WTC11 (cell line): ENCODE measurements around the gene ZCCHC8. TPM values are rescaled to one million over a fixed set of nuclear protein-coding genes. Genes with fewer than 3 reads are reported as not detected.

Experiments used
- ATAC-seq: fragments of 200-7000 bp; cut with Tn5 transposase; 2 replicates; pipeline ENCODE4 v1.10.0; 2021; ENCODE audit warnings: mild to moderate bottlenecking, moderate library complexity
- CTCF ChIA-PET: fragments of 300-600 bp; sonication (Branson Sonifier 250); formaldehyde crosslinking; loops from one replicate; lab custom pipeline; 2021; ENCODE audit warnings: antibody characterized with exemption; lab: Charles Lee
- POLR2A ChIA-PET: fragments of 350-600 bp; sonication (Branson Sonifier 250); formaldehyde crosslinking; loops from one replicate; lab custom pipeline; 2021; ENCODE audit warnings: antibody characterized with exemption; lab: Charles Lee
- DNase-seq: peaks from one replicate; pipeline ENCODE4 v3.0.0; 2021; ENCODE audit warnings: low spot score
- H3K27ac Mint-ChIP-seq: 2 replicates; pipeline ENCODE4 v1.8.0; 2021; ENCODE audit warnings: mixed read lengths
- H3K27me3 Mint-ChIP-seq: 2 replicates; pipeline ENCODE4 v1.8.0; 2021; ENCODE audit warnings: low read depth, mild to moderate bottlenecking, moderate library complexity, mixed read lengths
- H3K36me3 Mint-ChIP-seq: 2 replicates; pipeline ENCODE4 v1.8.0; 2021; ENCODE audit warnings: mixed read lengths
- H3K4me1 Mint-ChIP-seq: 2 replicates; pipeline ENCODE4 v1.8.0; 2022; ENCODE audit warnings: mixed read lengths
- H3K4me3 Mint-ChIP-seq: 2 replicates; pipeline ENCODE4 v1.8.0; 2021; ENCODE audit warnings: mild to moderate bottlenecking, moderate library complexity, mixed read lengths
- H3K9me3 Mint-ChIP-seq: 2 replicates; pipeline ENCODE4 v1.8.0; 2021; ENCODE audit warnings: mixed read lengths
- AR ChIP-seq: fragments of 250-450 bp; sonication (Bioruptor Pico); IDR thresholded peaks from 2 replicates; pipeline ENCODE4 v1.9.0; 2021; ENCODE audit warnings: mild to moderate bottlenecking
- ARID4B ChIP-seq: sonication (generic); formaldehyde crosslinking; IDR thresholded peaks from 2 replicates; pipeline ENCODE4 v1.8.0; 2023; ENCODE audit warnings: missing genetic modification reagents, mild to moderate bottlenecking, borderline replicate concordance
- ATF1 ChIP-seq: sonication (generic); formaldehyde crosslinking; IDR thresholded peaks from 2 replicates; pipeline ENCODE4 v1.8.1; 2023; ENCODE audit warnings: mild to moderate bottlenecking, moderate library complexity, missing genetic modification reagents
- ATF6 ChIP-seq: sonication (generic); formaldehyde crosslinking; IDR thresholded peaks from 2 replicates; pipeline ENCODE4 v1.8.1; 2023; ENCODE audit warnings: mild to moderate bottlenecking, missing genetic modification reagents
- CBFB ChIP-seq: sonication (generic); formaldehyde crosslinking; IDR thresholded peaks from 2 replicates; pipeline ENCODE4 v1.8.1; 2022; ENCODE audit warnings: mild to moderate bottlenecking, low read depth, missing genetic modification reagents
- CDX4 ChIP-seq: fragments of 250-450 bp; sonication (Bioruptor Pico); IDR thresholded peaks from 2 replicates; pipeline ENCODE4 v1.9.0; 2021; ENCODE audit warnings: moderate library complexity, mild to moderate bottlenecking, inconsistent platforms, borderline replicate concordance
- CREB1 ChIP-seq: sonication (generic); formaldehyde crosslinking; IDR thresholded peaks from 2 replicates; pipeline ENCODE4 v1.8.0; 2023; ENCODE audit warnings: mild to moderate bottlenecking, missing genetic modification reagents
- EMX1 ChIP-seq: fragments of 250-450 bp; sonication (Bioruptor Pico); IDR thresholded peaks from 2 replicates; pipeline ENCODE4 v1.8.0; 2021; ENCODE audit warnings: mild to moderate bottlenecking
- ESRRA ChIP-seq: sonication (generic); formaldehyde crosslinking; IDR thresholded peaks from 2 replicates; pipeline ENCODE4 v1.8.1; 2022; ENCODE audit warnings: mild to moderate bottlenecking, missing genetic modification reagents, borderline replicate concordance
- FOXJ3 ChIP-seq: sonication (generic); formaldehyde crosslinking; IDR thresholded peaks from 2 replicates; pipeline ENCODE4 v1.9.0; 2021; ENCODE audit warnings: missing genetic modification reagents, mild to moderate bottlenecking, borderline replicate concordance
- HMGA2 ChIP-seq: fragments of 250-450 bp; sonication (Bioruptor Pico); IDR thresholded peaks from 2 replicates; pipeline ENCODE4 v1.4.0; 2021; ENCODE audit warnings: mild to moderate bottlenecking, moderate library complexity
- HMGXB4 ChIP-seq: sonication (generic); formaldehyde crosslinking; IDR thresholded peaks from 2 replicates; pipeline ENCODE4 v1.8.1; 2023; ENCODE audit warnings: mild to moderate bottlenecking, moderate library complexity, missing genetic modification reagents
- KAT7 ChIP-seq: sonication (generic); formaldehyde crosslinking; IDR thresholded peaks from 2 replicates; pipeline ENCODE4 v1.8.1; 2023; ENCODE audit warnings: missing genetic modification reagents, mild to moderate bottlenecking, borderline replicate concordance
- NFATC4 ChIP-seq: fragments of 250-450 bp; sonication (Bioruptor Pico); IDR thresholded peaks from 2 replicates; pipeline ENCODE4 v1.9.0; 2021; ENCODE audit warnings: mild to moderate bottlenecking
- SMAD4 ChIP-seq: sonication (generic); formaldehyde crosslinking; IDR thresholded peaks from 2 replicates; pipeline ENCODE4 v1.8.0; 2022; ENCODE audit warnings: mild to moderate bottlenecking, missing genetic modification reagents
- STAT6 ChIP-seq: sonication (generic); formaldehyde crosslinking; conservative IDR thresholded peaks from 2 replicates; pipeline ENCODE4 v1.8.1; 2023; ENCODE audit warnings: mild to moderate bottlenecking, low read depth, missing genetic modification reagents, moderate library complexity
- USF1 ChIP-seq: sonication (generic); formaldehyde crosslinking; IDR thresholded peaks from 2 replicates; pipeline ENCODE4 v1.8.0; 2022; ENCODE audit warnings: mild to moderate bottlenecking, missing genetic modification reagents
- ZNF121 ChIP-seq: sonication (generic); formaldehyde crosslinking; IDR thresholded peaks from 2 replicates; pipeline ENCODE4 v1.8.0; 2023; ENCODE audit warnings: missing genetic modification reagents
- ZNF263 ChIP-seq: sonication (generic); formaldehyde crosslinking; IDR thresholded peaks from 2 replicates; pipeline ENCODE4 v1.8.1; 2022; ENCODE audit warnings: low read depth, mild to moderate bottlenecking, moderate library complexity, missing genetic modification reagents
- total RNA-seq: library from RNA; stranded (reverse); gene quantifications from 3 replicates; pipeline ENCODE4 v1.2.3, GENCODE V29; 2021

The ZCCHC8 gene
- total RNA-seq, 1 experiment from 2014 or later: 28.4 TPM

GRCh38 chr12:122459211-122459610, 41.5 kb downstream of the ZCCHC8 start:
- POLR2A ChIA-PET: interaction anchor here (0.7 kb wide), 1 partner anchor 128 kb away, joined by 3 read pairs; no protein-coding TSS in a partner anchor
- no peak for ATAC-seq
- CTCF ChIA-PET: interaction anchor here (0.7 kb wide), 2 partner anchors 29 to 56 kb away, joined by 3 read pairs; no protein-coding TSS in a partner anchor
- Mint-ChIP-seq H3K36me3 (no peaks in the 10 kb centered on the region), H3K4me3 (no peak overlapping the region)
- no peak for TF ChIP-seq ESRRA (CRISPR knock-in tag)
- no peak for TF ChIP-seq CDX4 (CRISPR knock-in tag)
- TF ChIP-seq FOXJ3 (CRISPR knock-in tag): no peak
- no peak for TF ChIP-seq ZNF263 (CRISPR knock-in tag)
- no peak for TF ChIP-seq ARID4B (CRISPR knock-in tag)
- no peak for TF ChIP-seq ATF6 (CRISPR knock-in tag)
- no peak for TF ChIP-seq CREB1 (CRISPR knock-in tag)
- no peak for TF ChIP-seq STAT6 (CRISPR knock-in tag)
- no peak for TF ChIP-seq NFATC4 (CRISPR knock-in tag)
- no peak for TF ChIP-seq ZNF121
- no peak for TF ChIP-seq USF1 (CRISPR knock-in tag)
- TF ChIP-seq EMX1 (CRISPR knock-in tag): no peak
- TF ChIP-seq HMGA2: no peak
- no peak for TF ChIP-seq CBFB
- no peak for TF ChIP-seq SMAD4 (CRISPR knock-in tag)
- no peak for TF ChIP-seq ATF1 (CRISPR knock-in tag)
- no peak for TF ChIP-seq HMGXB4
- no peak for TF ChIP-seq KAT7 (CRISPR knock-in tag)
- no peak for TF ChIP-seq AR (CRISPR knock-in tag)
- TF ChIP-seq, all 79 proteins: peak for 0
- Mint-ChIP-seq H3K27ac (no peak overlapping the region), H3K9me3 (no peaks in the 10 kb centered on the region), H3K27me3 (no peaks in the 10 kb centered on the region), H3K4me1 (no peaks in the 10 kb centered on the region)
- no peak for DNase-seq
